Endothelial cell (in vitro differentiated cells): ENCODE measurements around the gene CEP290. TPM values are rescaled to one million over a fixed set of nuclear protein-coding genes. Genes with fewer than 3 reads are reported as not detected.
A peak's percentile ranks its signal among the peaks of the same experiment; 100 is the strongest.

Source experiments
- DNase-seq: peaks from one replicate; pipeline ENCODE4 v3.0.0; 2021; ENCODE audit warnings: low spot score
- H3K27ac Mint-ChIP-seq: one replicate; pipeline ENCODE4 v1.8.0; 2021; ENCODE audit warnings: mixed read lengths, inconsistent platforms; ENCODE audit not compliant: unreplicated experiment
- H3K27me3 Mint-ChIP-seq: one replicate; pipeline ENCODE4 v1.8.0; 2021; ENCODE audit warnings: mild to moderate bottlenecking, moderate library complexity, mixed read lengths, inconsistent platforms; ENCODE audit not compliant: unreplicated experiment
- H3K36me3 Mint-ChIP-seq: one replicate; pipeline ENCODE4 v1.8.0; 2021; ENCODE audit warnings: mild to moderate bottlenecking, low read depth, mixed read lengths, inconsistent platforms; ENCODE audit not compliant: unreplicated experiment
- H3K4me1 Mint-ChIP-seq: one replicate; pipeline ENCODE4 v1.8.0; 2021; ENCODE audit warnings: mild to moderate bottlenecking, mixed read lengths, inconsistent platforms; ENCODE audit not compliant: unreplicated experiment
- H3K4me3 Mint-ChIP-seq: one replicate; pipeline ENCODE4 v1.8.0; 2021; ENCODE audit warnings: mild to moderate bottlenecking, mixed read lengths, inconsistent platforms; ENCODE audit not compliant: unreplicated experiment
- H3K9me3 Mint-ChIP-seq: one replicate; pipeline ENCODE4 v1.8.0; 2021; ENCODE audit warnings: mixed read lengths, inconsistent platforms; ENCODE audit not compliant: unreplicated experiment
- total RNA-seq: library from RNA; stranded (reverse); fragmentation: NEBNext Ultra II Directional; extraction: Animal tissue kit (Norgen Biotek cat#: 25700); gene quantifications from one replicate; pipeline ENCODE4 v1.2.1, GENCODE V29; 2021; ENCODE audit not compliant: unreplicated experiment
- TF ChIP-seq, protein P1 (sequence below): fragments of 200-600 bp; sonication (generic); IDR thresholded peaks from one replicate; pipeline ENCODE4 v1.5.0; 2021; ENCODE audit warnings: antibody characterized with exemption; ENCODE audit not compliant: unreplicated experiment

The CEP290 gene
- total RNA-seq, 1 donor from 2014 or later, result 13.9 TPM

DNA sequence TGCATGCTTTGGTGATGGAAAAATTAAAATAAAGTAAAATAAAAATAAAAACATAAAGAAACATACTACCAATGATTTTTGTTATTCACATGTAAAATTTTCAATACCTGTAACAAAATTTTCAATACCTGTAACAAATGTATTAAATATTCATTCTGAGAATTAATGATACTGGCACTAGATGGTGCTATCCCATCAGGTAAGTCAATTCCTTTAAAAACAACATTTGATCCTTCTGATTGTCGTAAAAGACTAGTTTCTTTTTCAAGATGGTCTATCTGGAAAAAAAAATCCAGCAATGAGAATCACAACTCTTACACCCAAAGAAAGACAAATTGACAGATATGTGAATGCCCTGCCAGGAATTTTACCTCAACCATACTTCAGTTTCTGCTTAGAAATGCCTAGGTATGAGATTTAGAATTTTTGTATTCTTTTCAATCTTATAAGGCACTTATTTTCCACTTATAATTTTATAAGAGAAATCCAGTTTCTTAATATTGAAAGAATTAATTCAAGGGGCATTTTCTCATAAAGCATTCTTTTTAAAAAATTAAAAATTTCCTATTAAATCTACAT is 30.7 kb downstream of the CEP290 start:
- no peak overlapping the region for H3K4me3 Mint-ChIP-seq
- TF ChIP-seq, protein P1, sequence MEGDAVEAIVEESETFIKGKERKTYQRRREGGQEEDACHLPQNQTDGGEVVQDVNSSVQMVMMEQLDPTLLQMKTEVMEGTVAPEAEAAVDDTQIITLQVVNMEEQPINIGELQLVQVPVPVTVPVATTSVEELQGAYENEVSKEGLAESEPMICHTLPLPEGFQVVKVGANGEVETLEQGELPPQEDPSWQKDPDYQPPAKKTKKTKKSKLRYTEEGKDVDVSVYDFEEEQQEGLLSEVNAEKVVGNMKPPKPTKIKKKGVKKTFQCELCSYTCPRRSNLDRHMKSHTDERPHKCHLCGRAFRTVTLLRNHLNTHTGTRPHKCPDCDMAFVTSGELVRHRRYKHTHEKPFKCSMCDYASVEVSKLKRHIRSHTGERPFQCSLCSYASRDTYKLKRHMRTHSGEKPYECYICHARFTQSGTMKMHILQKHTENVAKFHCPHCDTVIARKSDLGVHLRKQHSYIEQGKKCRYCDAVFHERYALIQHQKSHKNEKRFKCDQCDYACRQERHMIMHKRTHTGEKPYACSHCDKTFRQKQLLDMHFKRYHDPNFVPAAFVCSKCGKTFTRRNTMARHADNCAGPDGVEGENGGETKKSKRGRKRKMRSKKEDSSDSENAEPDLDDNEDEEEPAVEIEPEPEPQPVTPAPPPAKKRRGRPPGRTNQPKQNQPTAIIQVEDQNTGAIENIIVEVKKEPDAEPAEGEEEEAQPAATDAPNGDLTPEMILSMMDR, result peak; percentile 19
- H3K9me3 Mint-ChIP-seq, result no peaks in the 10 kb centered on the region
- no peaks in the 10 kb centered on the region for H3K36me3 Mint-ChIP-seq
- DNase-seq, result no peak
- no peaks in the 10 kb centered on the region for H3K4me1 Mint-ChIP-seq
- no peaks in the 10 kb centered on the region for H3K27me3 Mint-ChIP-seq
- H3K27ac Mint-ChIP-seq, result no peak overlapping the region

DNA sequence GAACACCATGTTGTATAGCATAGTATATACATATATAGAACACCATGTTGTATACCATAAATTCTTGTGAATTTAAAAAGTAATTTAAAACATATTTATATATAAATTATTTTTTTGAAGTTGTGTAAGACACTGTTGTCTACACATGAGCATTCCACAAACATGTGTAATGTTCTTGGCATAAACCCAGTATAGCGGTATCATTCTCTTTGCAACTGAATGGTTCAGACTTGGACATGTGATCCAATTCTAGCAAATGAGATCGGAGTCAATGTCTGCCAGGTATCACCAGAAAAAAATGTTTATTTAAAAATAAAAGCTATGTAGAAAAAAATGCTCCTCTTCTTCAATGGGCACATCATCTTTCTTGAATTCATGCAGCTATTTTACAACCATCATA is 33.9 kb downstream of the CEP290 start:
- no peaks in the 10 kb centered on the region for H3K27me3 Mint-ChIP-seq
- H3K27ac Mint-ChIP-seq, result no peak overlapping the region
- no peaks in the 10 kb centered on the region for H3K4me1 Mint-ChIP-seq
- H3K4me3 Mint-ChIP-seq, result no peak overlapping the region
- TF ChIP-seq, protein P1, result no peak
- no peak for DNase-seq
- no peaks in the 10 kb centered on the region for H3K9me3 Mint-ChIP-seq
- H3K36me3 Mint-ChIP-seq, result no peaks in the 10 kb centered on the region

DNA sequence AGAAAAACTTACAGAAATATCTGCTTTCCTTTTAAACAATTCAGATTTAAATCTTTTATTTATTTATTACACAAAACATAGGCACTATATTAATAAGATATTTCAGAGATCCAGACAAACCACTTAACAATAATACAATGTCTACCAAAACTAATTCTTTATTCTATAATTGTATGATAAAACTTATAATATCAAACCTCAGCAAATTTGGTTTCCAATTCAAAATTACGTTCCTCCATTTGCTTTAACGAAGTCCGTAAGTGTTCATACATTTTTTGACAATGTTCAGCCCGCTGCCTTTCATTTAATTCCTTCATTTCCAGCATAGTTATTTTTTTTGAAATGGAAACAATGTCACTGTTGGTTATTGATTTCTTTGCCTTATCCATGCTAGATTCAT is 48.3 kb downstream of the CEP290 start:
- H3K4me3 Mint-ChIP-seq, result no peak overlapping the region
- H3K4me1 Mint-ChIP-seq, result no peaks in the 10 kb centered on the region
- no peaks in the 10 kb centered on the region for H3K9me3 Mint-ChIP-seq
- H3K36me3 Mint-ChIP-seq, result peaks cover 7% of the 10 kb centered on the region
- DNase-seq, result no peak
- no peak overlapping the region for H3K27ac Mint-ChIP-seq
- H3K27me3 Mint-ChIP-seq, result no peaks in the 10 kb centered on the region
- TF ChIP-seq, protein P1, result no peak

DNA sequence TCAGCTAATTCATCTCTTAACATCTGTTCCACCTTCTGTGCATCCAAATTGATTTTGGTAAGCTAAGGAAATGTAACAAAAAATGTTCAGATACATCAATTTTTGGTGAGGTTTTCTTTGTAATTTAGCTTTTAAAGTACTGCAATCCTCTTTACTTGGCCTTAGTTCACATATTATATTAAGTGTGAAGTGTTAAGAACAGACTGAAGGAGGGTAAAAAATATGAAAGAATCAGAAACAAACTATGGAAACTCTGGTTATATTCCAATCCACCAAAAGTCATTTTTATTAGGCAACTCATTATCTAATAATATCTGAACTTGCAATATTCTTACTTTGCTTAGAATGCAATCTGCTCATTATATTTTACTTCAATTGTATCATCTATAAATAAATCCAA is 49.1 kb downstream of the CEP290 start:
- Mint-ChIP-seq H3K4me1 (no peaks in the 10 kb centered on the region), H3K27ac (no peak overlapping the region), H3K36me3 (peaks cover 5% of the 10 kb centered on the region), H3K27me3 (no peaks in the 10 kb centered on the region), H3K9me3 (no peaks in the 10 kb centered on the region), H3K4me3 (no peak overlapping the region)
- TF ChIP-seq, protein P1, result no peak
- no peak for DNase-seq

DNA sequence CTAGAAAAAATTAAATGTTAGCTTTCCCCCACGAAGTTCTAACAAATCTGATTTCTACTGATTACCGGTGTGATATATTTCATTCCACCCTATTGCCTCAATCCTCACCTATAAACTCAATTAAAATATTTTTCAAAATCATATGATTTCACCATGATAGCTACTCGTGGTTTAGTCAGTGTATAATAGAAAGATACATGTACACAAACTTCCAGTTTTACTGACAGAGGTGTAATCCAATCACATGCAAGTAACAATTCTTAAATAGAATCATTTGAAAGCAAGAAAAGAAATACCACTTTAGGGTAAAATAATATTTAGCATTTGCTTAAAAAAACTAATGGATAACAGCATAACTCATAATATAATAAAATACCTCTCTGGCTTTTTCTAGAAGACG is 57.7 kb downstream of the CEP290 start:
- Mint-ChIP-seq H3K36me3 (no peaks in the 10 kb centered on the region), H3K4me1 (no peaks in the 10 kb centered on the region), H3K4me3 (no peak overlapping the region), H3K9me3 (no peaks in the 10 kb centered on the region), H3K27me3 (no peaks in the 10 kb centered on the region), H3K27ac (no peak overlapping the region)
- DNase-seq, result no peak
- TF ChIP-seq, protein P1, result no peak
